ENCODE measurements around the gene TRIM17. TPM values are rescaled to one million over a fixed set of nuclear protein-coding genes. Genes with fewer than 3 reads are reported as not detected.

TRIM17 gene
- total RNA-seq, 1 donor from 2014 or later: 6.1 TPM

- Histone ChIP-seq H3K36me3 (ENCODE audit: control insufficient read depth, insufficient read depth, low read length) (no peaks in the 10 kb centered on the region), H3K27me3 (ENCODE audit: control insufficient read depth, insufficient read depth, low read length) (no peaks in the 10 kb centered on the region), H3K4me3 (ENCODE audit: low read depth, low read length) (no peak overlapping the region)
- TF ChIP-seq, protein P1, sequence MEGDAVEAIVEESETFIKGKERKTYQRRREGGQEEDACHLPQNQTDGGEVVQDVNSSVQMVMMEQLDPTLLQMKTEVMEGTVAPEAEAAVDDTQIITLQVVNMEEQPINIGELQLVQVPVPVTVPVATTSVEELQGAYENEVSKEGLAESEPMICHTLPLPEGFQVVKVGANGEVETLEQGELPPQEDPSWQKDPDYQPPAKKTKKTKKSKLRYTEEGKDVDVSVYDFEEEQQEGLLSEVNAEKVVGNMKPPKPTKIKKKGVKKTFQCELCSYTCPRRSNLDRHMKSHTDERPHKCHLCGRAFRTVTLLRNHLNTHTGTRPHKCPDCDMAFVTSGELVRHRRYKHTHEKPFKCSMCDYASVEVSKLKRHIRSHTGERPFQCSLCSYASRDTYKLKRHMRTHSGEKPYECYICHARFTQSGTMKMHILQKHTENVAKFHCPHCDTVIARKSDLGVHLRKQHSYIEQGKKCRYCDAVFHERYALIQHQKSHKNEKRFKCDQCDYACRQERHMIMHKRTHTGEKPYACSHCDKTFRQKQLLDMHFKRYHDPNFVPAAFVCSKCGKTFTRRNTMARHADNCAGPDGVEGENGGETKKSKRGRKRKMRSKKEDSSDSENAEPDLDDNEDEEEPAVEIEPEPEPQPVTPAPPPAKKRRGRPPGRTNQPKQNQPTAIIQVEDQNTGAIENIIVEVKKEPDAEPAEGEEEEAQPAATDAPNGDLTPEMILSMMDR (IDR thresholded peaks at IDR 0.05; ENCODE audit: insufficient read depth, low read length, poor library complexity, severe bottlenecking): peak; percentile 69
- no peak for DNase-seq (ENCODE audit: low read depth)
Measured at GRCh38 chr1:228393268-228393701, 23.4 kb downstream of the TRIM17 start.

GRCh38 chr1:228392111-228392936 is 24.3 kb downstream of the TRIM17 start:
- Histone ChIP-seq H3K36me3 (ENCODE audit: control insufficient read depth, insufficient read depth, low read length) (no peaks in the 10 kb centered on the region), H3K4me3 (ENCODE audit: low read depth, low read length) (no peak overlapping the region), H3K27me3 (ENCODE audit: control insufficient read depth, insufficient read depth, low read length) (no peaks in the 10 kb centered on the region)
- TF ChIP-seq, protein P1 (IDR thresholded peaks at IDR 0.05; ENCODE audit: insufficient read depth, low read length, poor library complexity, severe bottlenecking): no peak
- DNase-seq (ENCODE audit: low read depth): no peak

DNA sequence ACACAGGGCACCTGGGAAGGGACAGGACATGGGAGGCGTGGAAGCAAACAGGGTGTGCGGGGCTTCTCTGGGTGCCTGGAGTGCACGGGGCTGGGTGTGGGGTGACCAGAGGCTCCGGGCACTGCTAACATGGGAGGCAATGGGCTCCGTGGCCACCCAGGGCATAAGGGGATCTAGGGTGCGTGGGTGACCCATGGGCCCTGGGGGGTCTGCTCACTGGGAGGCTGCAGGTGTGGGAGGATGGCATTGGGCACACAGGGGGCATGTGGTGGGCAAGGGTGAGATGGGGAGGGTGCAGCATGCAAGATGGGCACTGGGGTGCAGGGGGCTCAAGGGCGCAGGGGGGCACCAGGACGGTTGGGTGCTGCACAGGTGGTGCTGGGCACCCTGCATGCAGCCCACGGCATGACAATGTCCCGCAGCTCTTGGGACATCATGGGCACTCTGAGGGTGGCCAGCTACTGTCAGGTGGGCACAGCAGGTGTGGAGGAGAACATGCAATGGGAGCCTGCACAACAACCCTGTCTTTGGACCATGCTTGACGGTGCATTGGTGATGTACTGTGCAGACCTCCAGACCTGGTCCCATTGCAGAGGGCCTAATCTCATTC is 25.1 kb downstream of the TRIM17 start:
- Histone ChIP-seq H3K27me3 (ENCODE audit: control insufficient read depth, insufficient read depth, low read length) (no peaks in the 10 kb centered on the region), H3K36me3 (ENCODE audit: control insufficient read depth, insufficient read depth, low read length) (no peaks in the 10 kb centered on the region), H3K4me3 (ENCODE audit: low read depth, low read length) (no peak overlapping the region)
- DNase-seq (ENCODE audit: low read depth): no peak
- TF ChIP-seq, protein P1 (IDR thresholded peaks at IDR 0.05; ENCODE audit: insufficient read depth, low read length, poor library complexity, severe bottlenecking): no peak

- TF ChIP-seq, protein P1 (IDR thresholded peaks at IDR 0.05; ENCODE audit: insufficient read depth, low read length, poor library complexity, severe bottlenecking): no peak
- no peak for DNase-seq (ENCODE audit: low read depth)
- H3K36me3 ChIP-seq (ENCODE audit: control insufficient read depth, insufficient read depth, low read length): no peaks in the 10 kb centered on the region
- no peak overlapping the region for H3K4me3 ChIP-seq (ENCODE audit: low read depth, low read length)
- no peaks in the 10 kb centered on the region for H3K27me3 ChIP-seq (ENCODE audit: control insufficient read depth, insufficient read depth, low read length)
Measured at GRCh38 chr1:228390649-228391048, 26.0 kb downstream of the TRIM17 start.

DNA sequence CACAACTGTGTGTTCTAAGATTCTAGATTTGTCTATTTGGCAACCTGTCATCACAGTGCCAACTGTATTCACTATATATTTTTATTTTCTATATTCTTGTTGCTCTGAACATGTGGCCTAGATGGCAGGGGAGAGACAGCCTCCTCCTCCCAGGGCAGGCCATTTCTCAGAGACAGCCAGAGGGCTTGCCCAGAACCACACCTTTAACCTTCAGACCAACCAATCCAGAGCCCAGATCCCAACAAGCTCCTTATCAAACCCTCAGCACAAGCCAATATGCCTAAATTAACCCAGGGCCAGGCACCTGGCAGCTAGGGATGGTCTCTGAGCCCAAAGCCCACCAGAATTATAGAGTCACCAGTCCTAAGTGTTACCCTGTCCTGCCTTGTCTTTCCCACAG is 29.3 kb downstream of the TRIM17 start:
- no peak for DNase-seq (ENCODE audit: low read depth)
- no peaks in the 10 kb centered on the region for H3K36me3 ChIP-seq (ENCODE audit: control insufficient read depth, insufficient read depth, low read length)
- H3K27me3 ChIP-seq (ENCODE audit: control insufficient read depth, insufficient read depth, low read length): no peaks in the 10 kb centered on the region
- TF ChIP-seq, protein P1 (IDR thresholded peaks at IDR 0.05; ENCODE audit: insufficient read depth, low read length, poor library complexity, severe bottlenecking): no peak
- no peak overlapping the region for H3K4me3 ChIP-seq (ENCODE audit: low read depth, low read length)

Data from kidney epithelial cell (primary cell).